GM12892 (cell line): ENCODE measurements around the gene PEPD.

Experiments
- POLR2A ChIP-seq: IDR thresholded peaks from 2 replicates; pipeline ENCODE4 v1.6.1; 2011; ENCODE audit warnings: low read depth, low read length, control low read depth
- POLR2AphosphoS5 ChIP-seq: IDR thresholded peaks from 2 replicates; pipeline ENCODE4 v1.6.1; 2011; ENCODE audit warnings: low read depth, low read length, control low read depth
- TAF1 ChIP-seq: IDR thresholded peaks from 2 replicates; pipeline ENCODE4 v1.6.1; 2011; ENCODE audit warnings: low read depth, mild to moderate bottlenecking, control low read depth, low read length, borderline replicate concordance

- TF ChIP-seq TAF1 (no peak), POLR2A (no peak), POLR2AphosphoS5 (no peak)
Observed at GRCh38 chr19:33340991-33341390, 180.6 kb downstream of the PEPD start.
